ENCODE measurements around the gene CAMK2G.

CAMK2G gene

DNA sequence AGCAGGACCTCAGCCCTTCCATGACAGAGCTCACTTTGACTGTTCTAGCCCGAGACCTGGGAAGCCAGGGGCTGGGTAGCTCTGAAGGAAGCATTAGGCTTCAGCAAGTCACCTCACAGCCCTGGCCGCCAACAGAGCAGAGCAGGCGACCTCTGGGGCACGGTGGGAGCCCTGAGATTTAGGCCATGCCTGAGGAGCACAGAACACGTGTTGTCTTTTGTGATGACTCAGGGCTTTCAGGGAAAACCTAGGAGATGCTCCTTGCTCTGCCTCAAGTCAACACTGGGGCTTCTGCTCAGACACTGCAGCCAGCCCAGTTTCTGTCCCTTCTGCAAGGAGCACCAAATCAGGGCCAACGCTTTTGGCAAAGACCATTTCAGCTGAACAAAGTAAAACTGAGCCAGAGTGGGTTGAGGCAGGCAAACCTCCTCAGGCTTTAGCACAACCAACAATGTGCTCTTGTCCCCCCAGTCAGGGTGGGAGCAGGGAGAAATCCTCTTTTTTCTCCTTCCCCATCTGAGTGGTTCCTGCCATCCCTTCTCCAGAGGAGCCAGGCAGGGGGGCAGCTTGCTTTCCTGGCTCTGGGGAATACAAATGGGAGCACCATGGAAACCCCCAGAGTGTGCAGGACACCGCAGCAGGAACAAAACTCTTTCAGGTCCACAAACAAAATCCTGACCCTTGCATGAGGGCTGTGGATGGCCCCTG lies 14.4 kb downstream of the CAMK2G start:
- FAIRE-seq: no peak

DNA sequence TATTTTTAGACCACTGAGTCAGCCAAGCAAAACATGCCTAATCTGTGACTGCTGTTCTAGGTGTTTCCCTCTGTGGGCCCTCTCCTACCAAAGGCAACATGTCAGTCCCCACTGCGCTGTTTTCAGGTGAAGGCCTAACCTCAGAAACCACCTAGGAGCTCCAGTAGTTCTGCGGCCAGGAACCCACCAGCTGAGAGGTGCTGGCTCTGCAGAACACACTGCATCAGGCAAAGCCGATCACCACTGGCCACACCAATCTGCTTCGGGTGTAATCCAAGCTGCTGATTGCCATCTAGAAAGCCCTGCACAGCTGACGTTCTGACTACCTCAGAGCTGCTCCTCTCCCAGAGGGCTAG lies 14.9 kb downstream of the CAMK2G start:
- no peak for FAIRE-seq

- no peak for FAIRE-seq
Measured at GRCh38 chr10:73858750-73859427, 15.5 kb downstream of the CAMK2G start.

DNA sequence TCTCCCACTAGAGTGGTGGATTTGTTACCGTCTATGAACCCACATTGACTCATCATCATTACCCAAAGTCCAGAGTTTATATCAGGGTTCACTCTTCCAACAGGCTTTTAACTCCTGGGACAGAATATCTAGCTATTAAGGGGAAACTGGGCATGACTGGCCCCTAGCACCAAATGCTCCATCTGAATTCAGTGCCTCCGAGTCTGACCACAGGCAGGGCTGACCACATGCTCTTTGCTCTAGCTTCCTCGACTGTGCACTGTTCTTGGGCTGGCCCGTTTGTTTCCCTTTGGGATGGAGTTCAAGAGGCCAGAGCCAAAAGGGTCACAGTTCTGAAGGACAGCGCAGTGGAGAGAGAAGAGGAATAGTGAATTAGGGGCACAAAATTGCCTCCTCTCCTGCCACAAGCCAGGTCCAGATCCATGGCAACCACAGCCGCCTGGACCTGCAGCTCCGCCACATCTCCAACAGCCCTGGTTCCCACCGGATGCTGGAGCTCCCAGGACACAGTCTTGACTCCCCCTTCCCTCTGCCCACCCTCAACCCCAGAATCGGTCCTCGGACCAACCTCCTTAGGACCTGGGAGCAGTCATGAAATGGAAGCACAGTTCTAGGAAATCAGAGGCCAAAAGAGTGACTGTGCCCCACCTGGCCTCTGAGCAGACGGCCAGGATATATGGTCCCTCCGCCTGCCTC lies 16.2 kb downstream of the CAMK2G start:
- FAIRE-seq: no peak

GRCh38 chr10:73857446-73857845 lies 16.9 kb downstream of the CAMK2G start:
- no peak for FAIRE-seq

DNA sequence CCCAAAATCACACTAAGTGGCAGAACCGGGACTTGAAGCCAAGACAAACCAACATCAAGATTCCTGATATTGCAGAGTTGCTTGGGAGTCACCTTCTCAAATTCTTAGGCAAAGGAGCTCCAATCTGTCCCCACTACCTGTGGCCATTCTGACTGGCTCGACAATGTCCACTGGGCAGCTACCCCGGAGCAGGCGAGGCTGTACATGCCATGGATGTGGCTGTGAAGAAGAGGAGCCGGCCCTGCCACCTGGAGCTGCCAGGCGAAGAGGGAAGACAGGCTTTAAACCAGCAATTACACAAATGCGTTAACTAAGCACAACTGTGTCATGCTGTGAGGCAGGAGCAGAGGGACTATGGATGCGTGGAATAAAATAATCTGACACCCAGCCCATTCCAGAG lies 18.1 kb downstream of the CAMK2G start:
- no peak for FAIRE-seq

- FAIRE-seq: no peak
Measured at GRCh38 chr10:73855413-73855812, 18.9 kb downstream of the CAMK2G start.

DNA sequence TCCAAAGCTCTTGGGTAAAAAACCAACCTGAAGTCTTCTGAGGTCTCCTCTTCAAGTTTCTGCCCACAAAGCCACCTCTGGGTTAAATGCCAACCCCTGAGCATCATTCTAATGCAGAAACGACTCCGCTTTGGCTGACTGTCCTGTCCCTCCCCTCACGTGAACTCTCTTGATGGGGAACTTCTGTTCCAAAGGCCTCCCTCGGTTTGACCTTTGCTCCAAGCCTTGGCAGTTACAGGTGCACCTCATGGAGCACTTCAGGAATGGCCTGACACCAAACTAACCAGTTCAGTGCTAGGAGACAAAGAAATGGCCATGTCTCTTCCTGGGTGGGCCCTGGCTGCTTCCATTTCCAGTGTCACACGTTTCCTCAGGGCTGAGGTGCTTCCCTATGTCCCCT lies 20.0 kb downstream of the CAMK2G start:
- FAIRE-seq: no peak

GRCh38 chr10:73853196-73853595 lies 21.2 kb downstream of the CAMK2G start:
- FAIRE-seq: no peak

- FAIRE-seq: no peak
Measured at GRCh38 chr10:73850863-73851461, 23.4 kb downstream of the CAMK2G start.

- no peak for FAIRE-seq
Measured at GRCh38 chr10:73850211-73850610, 24.1 kb downstream of the CAMK2G start.

- no peak for FAIRE-seq
Measured at GRCh38 chr10:73848821-73849489, 25.4 kb downstream of the CAMK2G start.

DNA sequence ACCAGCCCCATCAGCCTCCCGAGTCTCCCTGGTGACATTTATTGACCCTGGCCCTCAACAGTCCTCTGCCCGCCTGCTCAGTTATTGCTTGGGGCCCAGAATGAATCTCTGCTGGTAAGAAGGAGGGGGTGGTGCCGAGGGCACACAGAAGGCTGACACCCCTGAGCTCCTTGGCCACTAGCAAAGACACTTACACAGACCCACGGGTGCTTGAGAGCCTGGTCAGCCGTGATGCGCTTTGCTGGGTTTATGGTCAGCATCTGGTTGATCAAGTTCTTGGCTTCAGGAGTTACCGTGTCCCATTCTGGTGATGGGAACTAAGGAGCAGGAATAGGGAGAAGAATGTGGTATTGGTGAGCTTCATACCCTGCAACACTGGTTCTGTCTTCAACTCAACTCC lies 27.3 kb downstream of the CAMK2G start:
- FAIRE-seq: no peak

GRCh38 chr10:73843261-73843660 lies 31.1 kb downstream of the CAMK2G start:
- FAIRE-seq: no peak

DNA sequence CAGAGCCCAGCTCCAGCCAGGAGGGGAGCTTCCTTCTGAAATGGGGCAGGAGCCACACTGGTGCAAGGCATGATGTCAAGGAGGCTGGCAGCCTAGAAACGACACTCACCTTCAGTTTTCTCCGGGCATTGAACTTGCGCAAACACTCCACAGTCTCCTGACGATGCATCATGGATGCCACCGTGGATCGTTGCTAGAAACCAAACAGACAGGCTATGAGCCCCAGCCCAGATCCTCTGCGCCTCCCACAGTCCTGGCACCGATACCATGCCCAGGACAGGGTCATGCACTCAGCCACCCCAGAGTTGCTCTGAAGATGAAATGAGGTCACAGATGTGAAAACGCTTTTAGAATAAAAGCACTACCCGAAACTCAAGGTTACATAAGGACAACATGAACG lies 32.0 kb downstream of the CAMK2G start:
- no peak for FAIRE-seq

DNA sequence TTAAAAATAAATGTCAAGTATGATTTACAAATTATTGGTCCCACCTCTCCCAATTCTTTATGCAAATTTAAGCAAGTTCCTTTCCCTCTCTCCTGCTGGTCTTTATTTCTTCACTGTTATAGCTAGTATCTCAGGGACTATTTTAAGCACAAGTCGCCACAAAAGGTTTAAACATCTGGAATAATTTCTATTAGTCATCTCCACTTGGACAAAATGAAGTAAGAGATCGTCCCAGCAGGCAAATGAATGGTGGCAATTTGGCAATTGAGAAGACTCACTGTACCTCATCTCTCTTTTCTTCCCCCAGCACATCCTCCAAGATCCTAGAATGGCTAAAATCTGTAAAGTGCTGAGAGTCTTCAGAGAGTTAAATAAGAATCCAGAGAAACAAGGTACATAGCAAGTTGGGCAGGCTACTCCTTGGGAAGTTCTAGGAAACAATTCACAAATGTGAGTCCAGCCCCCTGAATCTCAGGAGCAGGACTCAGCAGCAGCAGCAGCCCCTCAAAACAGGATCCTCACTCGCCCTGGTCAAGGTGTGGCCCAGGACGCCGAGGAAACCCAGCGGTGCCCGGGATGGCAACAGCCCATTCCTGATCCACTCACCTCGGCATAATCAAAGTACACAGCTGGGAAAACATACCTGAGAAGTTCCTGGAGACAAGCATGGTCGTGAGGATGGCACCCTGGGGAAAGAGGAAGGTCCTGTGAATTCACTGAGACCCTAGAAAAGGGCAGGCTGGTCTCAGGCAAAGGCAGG lies 32.6 kb downstream of the CAMK2G start:
- no peak for FAIRE-seq

DNA sequence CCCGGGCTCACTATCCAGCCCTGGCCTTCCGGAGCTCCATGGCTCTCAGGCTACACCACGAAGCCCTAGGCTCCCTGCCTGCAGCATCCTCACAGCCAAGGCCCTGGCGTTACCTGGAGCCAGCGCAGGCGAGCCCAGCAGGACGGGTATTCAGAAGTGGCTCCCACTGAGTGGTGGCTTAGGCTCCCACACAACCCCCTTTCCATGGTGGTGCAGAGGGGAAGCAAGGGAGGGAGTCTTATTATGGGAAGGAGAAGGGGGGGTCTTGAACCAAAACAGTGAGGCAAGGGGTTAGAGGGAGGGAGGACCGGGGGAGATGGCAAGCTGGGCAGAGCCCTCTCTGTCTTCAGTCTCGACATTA lies 33.3 kb downstream of the CAMK2G start:
- FAIRE-seq: no peak

DNA sequence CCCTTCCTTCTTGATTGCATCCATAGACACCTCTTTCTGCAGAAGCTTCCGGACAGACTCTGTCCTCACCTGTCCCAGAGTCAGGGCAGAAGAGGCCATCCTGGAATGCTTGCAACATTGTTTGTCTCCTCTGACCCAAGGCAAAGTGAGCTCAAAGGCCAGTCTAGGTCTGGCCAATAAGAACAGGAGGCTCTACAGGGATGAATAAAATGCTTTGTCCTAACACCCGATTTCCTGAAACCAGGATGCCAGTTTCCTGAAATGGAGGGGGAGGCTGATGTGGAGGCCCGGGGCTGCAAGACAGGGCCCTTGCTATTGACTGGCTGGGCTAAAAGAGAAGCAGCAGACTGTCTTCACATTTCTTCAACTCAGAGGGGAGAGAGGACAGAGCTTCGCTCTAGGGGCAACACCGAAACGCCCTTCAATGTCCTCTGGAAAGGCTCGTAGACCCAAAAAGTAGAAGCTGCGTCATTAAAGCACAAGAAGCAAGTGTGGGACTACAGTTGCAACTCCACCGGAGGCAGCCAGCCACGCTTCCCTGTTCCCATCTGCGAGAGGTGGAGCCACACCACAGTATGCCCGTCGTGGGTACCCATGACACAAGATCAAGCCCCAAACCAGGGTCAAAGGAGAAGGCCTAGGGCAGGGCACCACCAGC lies 33.8 kb downstream of the CAMK2G start:
- FAIRE-seq: no peak

DNA sequence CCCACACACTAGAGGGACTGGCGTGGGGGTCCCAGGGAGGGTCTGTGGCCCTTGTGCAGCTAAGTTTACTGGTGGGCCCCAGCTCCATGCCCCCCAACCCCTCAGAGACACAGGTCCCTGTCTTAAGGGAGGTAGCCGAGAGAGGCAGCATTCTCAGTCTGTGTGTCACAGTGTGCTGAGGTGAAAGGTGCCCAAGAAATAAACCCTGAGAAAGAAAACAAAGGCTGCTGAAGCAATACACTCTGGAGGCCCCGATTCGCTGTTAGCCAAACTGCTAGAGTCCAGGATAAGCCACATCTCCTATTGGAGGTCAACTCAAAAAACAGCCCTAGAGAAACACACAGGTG lies 34.3 kb downstream of the CAMK2G start:
- no peak for FAIRE-seq

GRCh38 chr10:73839276-73839966 lies 34.9 kb downstream of the CAMK2G start:
- FAIRE-seq: no peak

GRCh38 chr10:73838827-73839226 lies 35.5 kb downstream of the CAMK2G start:
- no peak for FAIRE-seq

Measured in TTC549 (cell line).